H9 (cell line): ENCODE measurements around the gene ZFPM1. TPM values are rescaled to one million over a fixed set of nuclear protein-coding genes. Genes with fewer than 3 reads are reported as not detected.

Experiments
- DNase-seq: peaks from one replicate; pipeline ENCODE4 v3.0.0-alpha.2; 2017
- H2AFZ ChIP-seq: one replicate; pipeline ENCODE4 v1.6.1; 2013; ENCODE audit warnings: mild to moderate bottlenecking, low read length, control low read depth, moderate library complexity
- H2AK5ac ChIP-seq: 2 replicates; pipeline ENCODE4 v1.6.1; 2013; ENCODE audit warnings: low read length, control low read depth, mixed read lengths; ENCODE audit not compliant: insufficient read length
- H2BK120ac ChIP-seq: one replicate; pipeline ENCODE4 v1.6.1; 2013; ENCODE audit warnings: low read depth, mild to moderate bottlenecking, low read length, control low read depth, inconsistent platforms; ENCODE audit not compliant: poor library complexity, severe bottlenecking
- H2BK12ac ChIP-seq: 2 replicates; pipeline ENCODE4 v1.6.1; 2013; ENCODE audit warnings: low read length, control low read depth, mixed read lengths, low read depth; ENCODE audit not compliant: insufficient read length
- H2BK15ac ChIP-seq: 2 replicates; pipeline ENCODE4 v1.6.1; 2013; ENCODE audit warnings: low read depth, low read length, control low read depth
- H2BK20ac ChIP-seq: one replicate; pipeline ENCODE4 v1.6.1; 2013; ENCODE audit warnings: low read depth, mild to moderate bottlenecking, low read length, control low read depth, inconsistent platforms; ENCODE audit not compliant: poor library complexity, severe bottlenecking
- H2BK5ac ChIP-seq: 2 replicates; pipeline ENCODE4 v1.6.1; 2013; ENCODE audit warnings: low read length, control low read depth, mixed read lengths; ENCODE audit not compliant: insufficient read length
- H3K14ac ChIP-seq: 2 replicates; pipeline ENCODE4 v1.6.1; 2013; ENCODE audit warnings: low read length, control low read depth; ENCODE audit not compliant: insufficient read depth
- H3K18ac ChIP-seq: 2 replicates; pipeline ENCODE4 v1.6.1; 2013; ENCODE audit warnings: low read depth, mild to moderate bottlenecking, mixed read lengths, low read length, control low read depth; ENCODE audit not compliant: insufficient read length
- H3K23ac ChIP-seq: 2 replicates; pipeline ENCODE4 v1.6.1; 2013; ENCODE audit warnings: low read length, control low read depth, mixed read lengths, low read depth; ENCODE audit not compliant: insufficient read length
- H3K23me2 ChIP-seq: 2 replicates; pipeline ENCODE4 v1.6.1; 2013; ENCODE audit warnings: low read depth, mild to moderate bottlenecking, mixed read lengths, low read length, control low read depth; ENCODE audit not compliant: insufficient read length, poor library complexity, severe bottlenecking
- H3K27ac ChIP-seq: 2 replicates; pipeline ENCODE4 v1.5.1; 2013; ENCODE audit warnings: low read length, control low read depth, mixed read lengths, low read depth; ENCODE audit not compliant: insufficient read length
- H3K27me3 ChIP-seq: 2 replicates; pipeline ENCODE4 v1.6.1; 2013; ENCODE audit warnings: low read length, control low read depth, inconsistent platforms; ENCODE audit not compliant: insufficient read depth
- H3K4ac ChIP-seq: 2 replicates; pipeline ENCODE4 v1.6.1; 2013; ENCODE audit warnings: low read depth, mild to moderate bottlenecking, control low read depth, inconsistent platforms, low read length, moderate library complexity
- H3K4me1 ChIP-seq: 2 replicates; pipeline ENCODE4 v1.6.1; 2013; ENCODE audit warnings: low read length, control low read depth, inconsistent platforms; ENCODE audit not compliant: insufficient read depth
- H3K4me2 ChIP-seq: 2 replicates; pipeline ENCODE4 v1.6.1; 2013; ENCODE audit warnings: low read length, control low read depth, mixed read lengths; ENCODE audit not compliant: insufficient read length, insufficient read depth
- H3K56ac ChIP-seq: 2 replicates; pipeline ENCODE4 v1.6.1; 2013; ENCODE audit warnings: low read depth, mild to moderate bottlenecking, mixed read lengths, low read length, control low read depth; ENCODE audit not compliant: insufficient read length
- H3K79me1 ChIP-seq: 2 replicates; pipeline ENCODE4 v1.6.1; 2013; ENCODE audit warnings: low read depth, mild to moderate bottlenecking, moderate library complexity, low read length, control low read depth, inconsistent platforms; ENCODE audit not compliant: insufficient read depth, poor library complexity, severe bottlenecking
- H3K79me2 ChIP-seq: 2 replicates; pipeline ENCODE4 v1.6.1; 2013; ENCODE audit warnings: low read length, control low read depth, inconsistent platforms; ENCODE audit not compliant: insufficient read depth
- H3K9ac ChIP-seq: 2 replicates; pipeline ENCODE4 v1.6.1; 2013; ENCODE audit warnings: low read length, control low read depth, mixed read lengths; ENCODE audit not compliant: insufficient read length; ENCODE audit errors: extremely low read depth
- H3K9me3 ChIP-seq: one replicate; pipeline ENCODE4 v1.6.1; 2013; ENCODE audit warnings: low read depth, low read length, inconsistent platforms; ENCODE audit not compliant: control insufficient read depth
- H3T11ph ChIP-seq: one replicate; pipeline ENCODE4 v1.6.1; 2013; ENCODE audit warnings: mild to moderate bottlenecking, low read length, control low read depth, inconsistent platforms
- H4K20me1 ChIP-seq: one replicate; pipeline ENCODE4 v1.6.1; 2013; ENCODE audit not compliant: control insufficient read depth, insufficient read length, insufficient read depth
- H4K5ac ChIP-seq: 2 replicates; pipeline ENCODE4 v1.6.1; 2013; ENCODE audit warnings: low read depth, mild to moderate bottlenecking, mixed read lengths, low read length, control low read depth; ENCODE audit not compliant: insufficient read length
- H4K8ac ChIP-seq: replicated peaks from 2 replicates; pipeline ENCODE4 v1.6.1; 2013; ENCODE audit warnings: low read length, control low read depth, mixed read lengths, low read depth; ENCODE audit not compliant: insufficient read length
- H4K91ac ChIP-seq: 2 replicates; pipeline ENCODE4 v1.6.1; 2013; ENCODE audit warnings: low read depth, mild to moderate bottlenecking, moderate library complexity, mixed read lengths, low read length, control low read depth; ENCODE audit not compliant: insufficient read length
- H3K27ac Mint-ChIP-seq, 3 experiments: 2 replicates in 2 of 3; 3 replicates in 1 of 3; pipeline ENCODE4 v1.8.0; 2020 to 2021; ENCODE audit warnings: mixed read lengths in 3 of 3, mild to moderate bottlenecking in 1 of 3, moderate library complexity in 1 of 3
- H3K27me3 Mint-ChIP-seq: 2 replicates; pipeline ENCODE4 v1.8.0; 2021; ENCODE audit warnings: low read depth, mild to moderate bottlenecking, moderate library complexity, mixed read lengths
- H3K36me3 Mint-ChIP-seq, 3 experiments: 2 replicates in 2 of 3; 3 replicates in 1 of 3; pipeline ENCODE4 v1.8.0; 2020 to 2021; ENCODE audit warnings: low read depth in 3 of 3, mixed read lengths in 3 of 3; ENCODE audit not compliant: insufficient read depth in 1 of 3
- H3K4me1 Mint-ChIP-seq, 2 experiments: 2 replicates each; pipeline ENCODE4 v1.8.0; 2020; ENCODE audit warnings: mixed read lengths in 2 of 2
- H3K4me3 Mint-ChIP-seq, 2 experiments: 2 replicates in 1 of 2; 3 replicates in 1 of 2; pipeline ENCODE4 v1.8.0; 2020 to 2021; ENCODE audit warnings: mild to moderate bottlenecking in 2 of 2, mixed read lengths in 2 of 2, moderate library complexity in 1 of 2
- H3K9me3 Mint-ChIP-seq, 2 experiments: 2 replicates in 1 of 2; 3 replicates in 1 of 2; pipeline ENCODE4 v1.8.0; 2020; ENCODE audit warnings: mild to moderate bottlenecking in 2 of 2, mixed read lengths in 2 of 2, moderate library complexity in 1 of 2
- WGBS: extraction: QIAGEN DNeasy Blood & Tissue Kit; methylation state at CpG from one replicate; pipeline ENCODE4 v1.1.7; 2013; ENCODE audit warnings: missing lambda C conversion rate, low lambda C conversion rate, mixed read lengths; ENCODE audit not compliant: insufficient read length; ENCODE audit errors: extremely low coverage; 5-methylcytosine and 5-hydroxymethylcytosine counted together
- total RNA-seq: library from RNA; stranded (reverse); gene quantifications from 2 replicates; pipeline ENCODE4 v1.2.1, GENCODE V29; 2021
- TF ChIP-seq, protein P1 (sequence below): fragments of 200-600 bp; sonication (generic); conservative IDR thresholded peaks from 3 replicates; pipeline ENCODE4 v1.8.0; 2021; ENCODE audit warnings: antibody characterized with exemption, mild to moderate bottlenecking

Gene ZFPM1
- total RNA-seq, 1 experiment from 2014 or later, result 3.6 TPM

DNA sequence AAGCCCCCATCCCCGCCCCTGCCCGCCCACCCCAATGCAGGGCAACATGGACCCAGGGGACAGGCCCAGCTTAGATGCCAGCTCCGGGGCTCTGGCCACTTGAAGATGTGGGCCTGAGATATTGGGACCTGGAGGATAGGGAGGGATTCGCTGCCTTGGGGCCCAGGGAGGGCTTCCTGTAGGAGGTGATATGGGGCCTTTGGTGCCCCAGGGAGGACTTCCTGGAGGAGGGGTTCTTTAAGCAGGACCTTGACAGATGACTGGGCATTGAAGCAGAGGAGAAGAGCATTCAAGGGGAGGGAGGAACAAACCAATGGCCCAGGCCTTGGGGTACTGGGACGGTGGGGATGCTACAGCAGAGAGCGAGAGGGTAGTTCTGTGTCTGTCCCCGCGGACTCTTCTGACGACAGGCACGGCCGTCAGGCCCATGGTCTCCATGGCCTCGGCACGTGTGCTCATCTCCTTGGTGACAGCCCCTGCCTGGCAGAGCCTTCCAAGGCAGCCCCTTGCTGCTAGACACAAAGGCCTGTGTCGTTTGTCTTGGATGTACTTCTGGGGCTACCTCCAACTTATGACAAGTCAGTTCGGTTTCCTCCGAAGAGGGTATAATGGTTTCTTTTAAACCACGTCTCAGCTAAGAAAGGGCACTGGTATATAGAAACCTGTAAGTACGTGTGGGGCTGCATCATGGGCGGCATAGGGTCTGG is 61.6 kb downstream of the ZFPM1 start:
- no peak overlapping the region for H3K4me3 Mint-ChIP-seq
- no CpG with 5 or more reads among the region's 19 CpGs for WGBS
- H3K23ac ChIP-seq, result no peak overlapping the region

More for the DNA sequence above, 61.6 kb downstream of the ZFPM1 start:
- peaks cover 3 to 7% of the 10 kb centered on the region in 2 experiments; a peak in 3 of 4 replicates for H3K4me1 Mint-ChIP-seq
- Histone ChIP-seq H2AFZ (no peak overlapping the region), H3K4me2 (no peak overlapping the region), H3K4me1 (no peaks in the 10 kb centered on the region), H3K27ac (no peak overlapping the region), H3K79me2 (no peaks in the 10 kb centered on the region), H2BK5ac (no peak overlapping the region), H3K79me1 (no peaks in the 10 kb centered on the region), H4K5ac (no peak overlapping the region), H2AK5ac (no peak overlapping the region), H4K20me1 (no peaks in the 10 kb centered on the region), H3K9ac (no peak overlapping the region), H3K9me3 (no peaks in the 10 kb centered on the region), H2BK120ac (no peak overlapping the region), H2BK15ac (no peak overlapping the region), H3K14ac (no peak overlapping the region; the same call in 1 of the 2 replicates), H3K18ac (no peak overlapping the region), H3T11ph (no peak overlapping the region), H2BK20ac (no peak overlapping the region), H4K91ac (no peak overlapping the region), H4K8ac (no peak overlapping the region), H3K27me3 (no peaks in the 10 kb centered on the region), H3K56ac (no peak overlapping the region), H3K4ac (no peak overlapping the region), H3K23me2 (no peaks in the 10 kb centered on the region), H2BK12ac (no peak overlapping the region)
- peaks cover 13 to 20% (median 16%) of the 10 kb centered on the region in 3 experiments; a peak in 5 of 7 replicates for H3K36me3 Mint-ChIP-seq
- peaks cover 10 to 20% of the 10 kb centered on the region in 2 experiments; a peak in 3 of 5 replicates for H3K9me3 Mint-ChIP-seq
- H3K27me3 Mint-ChIP-seq, result peaks cover 6% of the 10 kb centered on the region
- TF ChIP-seq, protein P1, sequence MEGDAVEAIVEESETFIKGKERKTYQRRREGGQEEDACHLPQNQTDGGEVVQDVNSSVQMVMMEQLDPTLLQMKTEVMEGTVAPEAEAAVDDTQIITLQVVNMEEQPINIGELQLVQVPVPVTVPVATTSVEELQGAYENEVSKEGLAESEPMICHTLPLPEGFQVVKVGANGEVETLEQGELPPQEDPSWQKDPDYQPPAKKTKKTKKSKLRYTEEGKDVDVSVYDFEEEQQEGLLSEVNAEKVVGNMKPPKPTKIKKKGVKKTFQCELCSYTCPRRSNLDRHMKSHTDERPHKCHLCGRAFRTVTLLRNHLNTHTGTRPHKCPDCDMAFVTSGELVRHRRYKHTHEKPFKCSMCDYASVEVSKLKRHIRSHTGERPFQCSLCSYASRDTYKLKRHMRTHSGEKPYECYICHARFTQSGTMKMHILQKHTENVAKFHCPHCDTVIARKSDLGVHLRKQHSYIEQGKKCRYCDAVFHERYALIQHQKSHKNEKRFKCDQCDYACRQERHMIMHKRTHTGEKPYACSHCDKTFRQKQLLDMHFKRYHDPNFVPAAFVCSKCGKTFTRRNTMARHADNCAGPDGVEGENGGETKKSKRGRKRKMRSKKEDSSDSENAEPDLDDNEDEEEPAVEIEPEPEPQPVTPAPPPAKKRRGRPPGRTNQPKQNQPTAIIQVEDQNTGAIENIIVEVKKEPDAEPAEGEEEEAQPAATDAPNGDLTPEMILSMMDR, result no peak
- DNase-seq, result no peak
- no peak overlapping the region; a peak in 1 of 7 replicates for H3K27ac Mint-ChIP-seq
